Measurements from ENCODE around the gene ZNF493.

GRCh38 chr19:21434516-21434915 lies 37.6 kb downstream of the ZNF493 start:
- TF ChIP-seq EZH2 (IDR thresholded peaks at IDR 0.05; ENCODE audit: insufficient read depth, poor library complexity, severe bottlenecking) (no peak), EZH2phosphoT487 (IDR thresholded peaks at IDR 0.05; ENCODE audit: insufficient read depth, low read depth) (no peak)

All from GM23248 (cell line).